Stimulated activated CD4-positive, alpha-beta T cell treated with anti-CD3 and anti-CD28 coated beads, Interleukin-15, amount 100 ng/mL, for 24 hours (primary cell): ENCODE measurements around the gene AP2A2.

Experiments
- DNase-seq: peaks from one replicate; pipeline ENCODE4 v3.0.0-alpha.2; 2020

AP2A2 gene

GRCh38 chr11:926341-926916 is 759 bp downstream of the AP2A2 start:
- DNase-seq: peak; percentile 18

DNA sequence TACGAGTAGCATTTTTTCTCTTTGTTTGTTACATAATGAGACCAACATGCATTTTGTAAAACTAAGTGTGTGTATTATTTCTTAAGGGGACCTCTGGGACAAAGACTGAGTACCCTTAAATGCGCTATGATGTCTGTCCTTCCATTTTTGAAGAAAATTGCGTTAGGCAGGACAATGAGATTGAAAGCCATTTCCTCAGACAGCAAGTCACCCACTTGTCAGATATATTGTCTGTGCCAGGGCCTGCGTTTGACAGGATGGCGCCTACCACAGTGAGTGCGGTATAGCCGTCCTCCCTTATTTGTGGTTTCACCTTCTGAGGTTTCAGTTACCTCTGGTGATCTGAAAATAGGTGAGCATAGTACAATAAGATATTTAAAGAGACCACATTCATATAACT is 2.2 kb downstream of the AP2A2 start:
- DNase-seq: peak; percentile 42

DNA sequence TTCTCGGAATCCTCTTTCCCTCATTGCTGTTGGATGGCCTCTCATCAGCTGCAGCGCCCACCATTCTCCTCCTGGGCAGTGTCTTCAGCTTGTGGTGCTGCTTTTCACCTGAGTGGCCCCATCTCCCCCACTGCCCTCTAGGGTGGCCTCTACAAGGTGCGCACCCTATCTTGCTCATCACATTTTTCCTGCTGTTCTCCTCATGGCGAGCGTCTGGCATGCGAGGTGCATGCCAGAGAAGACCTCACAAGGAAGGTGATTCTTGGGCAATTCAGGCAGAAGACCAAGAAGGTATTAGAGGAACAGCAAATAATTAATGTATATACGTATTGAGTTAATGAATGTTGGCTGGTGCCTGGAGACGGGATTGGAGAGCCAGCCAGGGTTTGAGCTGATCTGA is 3.1 kb downstream of the AP2A2 start:
- no peak for DNase-seq

DNA sequence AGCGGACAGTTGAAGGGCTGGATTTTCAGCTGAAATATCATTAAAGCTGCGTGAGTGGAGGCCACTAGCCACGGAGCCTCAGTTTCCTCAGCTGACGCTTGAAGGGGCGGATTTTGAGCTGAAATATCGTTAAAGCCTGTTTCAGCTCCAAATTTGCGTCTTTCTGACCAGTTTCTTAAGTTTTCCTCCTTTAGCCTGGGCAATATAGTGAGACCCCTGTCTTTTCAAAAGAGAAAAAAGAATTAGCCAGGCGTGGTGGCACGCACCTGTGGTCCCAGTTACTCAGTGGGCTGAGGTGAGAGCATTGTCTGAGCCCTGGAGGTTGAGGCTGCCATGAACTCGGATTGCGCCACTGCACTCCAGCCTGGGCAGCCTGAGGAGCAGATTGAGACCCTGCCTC is 3.7 kb downstream of the AP2A2 start:
- DNase-seq: no peak

GRCh38 chr11:931385-931784 is 5.7 kb downstream of the AP2A2 start:
- no peak for DNase-seq

GRCh38 chr11:932435-932834 is 6.8 kb downstream of the AP2A2 start:
- no peak for DNase-seq

- no peak for DNase-seq
Measured at GRCh38 chr11:933142-933851, 7.6 kb downstream of the AP2A2 start.

GRCh38 chr11:933936-934335 is 8.3 kb downstream of the AP2A2 start:
- DNase-seq: no peak

DNA sequence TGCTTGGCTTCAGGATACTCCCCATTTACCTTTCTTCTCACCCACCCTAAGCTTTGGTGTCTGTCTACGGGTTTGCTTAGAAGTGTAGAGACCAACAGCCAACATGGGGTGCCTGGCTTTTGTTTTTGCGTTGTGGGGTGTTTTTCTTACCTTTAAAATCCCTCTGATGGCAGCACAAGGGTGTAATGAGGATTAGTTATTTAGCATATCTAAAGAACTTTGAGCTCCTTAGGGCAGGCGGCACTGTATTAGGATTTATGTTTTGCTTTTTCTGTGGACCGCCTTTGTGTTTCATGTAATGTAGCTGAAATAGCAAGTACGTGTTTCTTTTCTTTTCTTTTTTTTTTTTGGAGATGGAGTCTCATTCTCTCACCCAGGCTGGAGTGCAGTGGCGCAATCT is 8.9 kb downstream of the AP2A2 start:
- no peak for DNase-seq

DNA sequence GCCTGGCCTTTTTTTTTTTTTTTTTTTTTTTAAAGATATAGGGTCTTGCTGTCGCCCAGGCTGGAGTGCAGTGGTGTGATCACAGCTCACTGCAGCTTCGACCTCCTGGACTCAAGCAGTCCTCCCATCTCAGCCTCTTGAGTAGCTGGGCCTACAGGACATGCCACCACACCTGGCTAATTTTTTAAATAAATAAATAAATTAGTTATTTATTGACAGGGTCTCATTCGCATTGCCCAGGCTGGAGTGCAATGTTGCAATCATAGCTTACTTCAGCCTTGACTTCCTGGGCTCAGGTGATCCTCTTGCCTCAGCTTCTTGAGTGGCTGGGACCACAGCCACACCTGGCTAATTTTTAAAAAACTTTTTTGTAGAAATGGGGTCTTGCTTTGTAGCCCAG is 10.5 kb downstream of the AP2A2 start:
- DNase-seq: no peak

- no peak for DNase-seq
Measured at GRCh38 chr11:937841-938261, 12.2 kb downstream of the AP2A2 start.

DNA sequence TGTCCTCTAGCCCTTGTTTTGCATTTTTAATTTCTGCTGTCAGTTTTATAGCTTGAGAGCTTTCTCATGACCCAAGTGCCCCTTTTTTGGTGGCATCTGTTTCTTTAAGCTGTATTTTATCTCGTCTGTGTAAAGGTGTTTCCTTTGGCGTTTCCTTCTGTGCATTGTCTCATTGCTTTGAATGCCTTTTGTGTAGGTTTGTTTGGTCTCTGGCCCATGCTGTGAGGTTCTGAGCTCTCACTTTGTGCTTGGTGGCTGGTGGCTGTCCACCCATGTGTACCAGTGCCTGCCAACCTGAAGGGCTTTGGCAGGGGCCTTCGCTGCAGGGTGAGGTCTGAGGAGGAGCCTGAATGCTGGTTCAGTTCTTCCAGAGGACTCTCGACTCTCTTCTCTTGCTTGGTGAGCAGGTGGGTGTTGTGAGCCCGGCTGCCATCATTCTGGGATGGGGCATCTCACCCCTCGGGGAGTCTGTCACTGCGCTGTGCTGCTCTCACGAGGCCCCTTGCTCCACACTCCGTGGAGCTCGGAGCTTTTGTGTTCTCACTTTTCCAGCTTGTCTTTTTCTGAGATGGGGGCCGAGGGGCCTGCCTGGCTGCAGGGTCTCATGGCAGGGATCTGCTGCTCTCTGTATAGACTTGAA is 14.9 kb downstream of the AP2A2 start:
- DNase-seq: no peak

DNA sequence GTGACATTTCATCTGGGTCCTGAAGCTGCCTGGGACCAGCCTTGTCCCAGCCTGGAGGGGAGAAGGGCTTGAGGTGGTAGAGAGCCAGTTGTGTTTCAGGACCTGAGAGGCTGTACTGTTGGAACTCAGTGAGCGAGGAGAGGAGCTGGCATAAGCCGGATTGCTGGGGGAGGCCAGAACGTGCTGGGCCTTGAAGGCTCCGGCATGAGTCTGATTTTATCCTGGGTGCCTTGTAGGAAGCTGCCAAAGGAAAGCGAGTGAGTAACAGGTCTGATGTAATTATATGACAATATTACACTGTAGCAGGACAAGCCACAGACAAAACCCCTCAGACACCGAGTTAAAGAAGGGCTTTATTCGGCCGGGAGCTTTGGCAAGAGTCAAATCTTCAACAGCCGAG is 17.2 kb downstream of the AP2A2 start:
- no peak for DNase-seq

DNA sequence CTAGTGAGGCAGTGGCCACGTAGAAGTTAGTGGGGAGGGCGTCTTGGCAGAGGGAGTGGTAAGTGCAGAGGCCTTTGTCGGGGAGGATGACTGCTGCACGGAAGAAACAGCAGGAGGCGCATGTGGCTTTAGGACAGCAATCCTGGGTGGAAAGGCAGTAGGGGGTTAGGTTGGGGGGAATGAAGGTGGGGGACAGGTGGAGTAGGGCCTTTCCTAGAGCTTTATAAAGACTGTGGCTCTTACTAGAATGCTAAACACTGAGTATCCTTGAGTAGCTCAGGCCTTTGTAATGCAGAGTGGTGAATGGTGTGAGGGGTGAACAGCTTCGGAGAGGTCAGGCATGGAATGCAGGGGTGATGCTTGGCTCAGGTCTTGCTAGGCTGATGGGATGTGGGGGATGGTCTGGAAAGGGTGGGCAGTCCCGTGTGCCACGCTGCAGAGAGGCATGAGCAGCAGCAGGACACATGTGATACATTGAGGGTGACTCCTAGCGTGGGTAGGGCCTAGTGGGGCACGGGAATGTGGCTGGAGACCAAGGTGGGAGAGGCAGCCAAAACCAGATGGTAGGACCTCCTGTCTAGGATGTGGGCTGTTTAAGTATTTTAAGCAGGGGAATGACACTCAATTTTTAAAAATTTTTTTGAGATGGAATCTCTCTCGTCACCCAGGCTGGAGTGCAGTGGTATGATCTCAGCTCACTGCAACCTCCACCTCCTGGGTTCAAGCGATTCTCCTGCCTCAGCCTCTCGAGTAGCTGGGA is 19.2 kb downstream of the AP2A2 start:
- DNase-seq: no peak

DNA sequence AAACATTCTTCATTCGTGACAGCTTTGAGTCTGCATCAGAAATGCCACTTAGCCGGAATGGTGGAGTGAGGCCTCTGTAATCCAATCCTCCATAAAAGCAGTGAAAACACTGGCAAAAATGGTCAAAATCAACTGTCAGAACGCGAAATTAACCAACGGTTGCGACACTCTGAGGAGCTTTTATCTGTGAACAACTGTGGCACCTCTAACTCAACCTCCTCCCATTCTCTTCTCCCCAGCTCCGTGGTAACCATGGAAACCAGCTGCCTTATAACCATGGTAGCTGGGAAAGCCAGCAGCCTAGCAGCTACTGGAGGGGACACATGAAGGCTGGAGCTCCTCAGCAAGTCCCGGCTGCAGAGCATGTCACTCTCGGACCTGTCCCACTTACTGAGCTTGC is 20.3 kb downstream of the AP2A2 start:
- no peak for DNase-seq

DNA sequence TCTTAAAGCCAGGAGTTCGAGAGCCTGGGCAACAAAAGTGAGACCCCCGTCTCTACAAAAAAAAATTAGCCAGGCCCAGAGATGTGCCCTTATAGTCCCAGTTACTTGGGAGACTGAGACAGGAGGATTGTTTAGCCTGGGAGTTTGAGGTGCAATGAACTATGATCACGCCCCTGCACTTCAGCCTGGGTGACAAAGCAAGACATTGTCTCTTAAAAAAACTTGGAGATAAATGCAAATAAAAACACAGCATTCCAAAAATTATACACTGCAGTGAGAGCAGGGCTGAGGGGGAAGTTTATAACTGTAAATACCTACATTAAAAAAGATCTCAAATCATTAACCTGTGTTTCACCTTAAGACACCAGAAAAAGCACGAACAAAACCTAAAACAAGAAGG is 22.1 kb downstream of the AP2A2 start:
- no peak for DNase-seq

DNA sequence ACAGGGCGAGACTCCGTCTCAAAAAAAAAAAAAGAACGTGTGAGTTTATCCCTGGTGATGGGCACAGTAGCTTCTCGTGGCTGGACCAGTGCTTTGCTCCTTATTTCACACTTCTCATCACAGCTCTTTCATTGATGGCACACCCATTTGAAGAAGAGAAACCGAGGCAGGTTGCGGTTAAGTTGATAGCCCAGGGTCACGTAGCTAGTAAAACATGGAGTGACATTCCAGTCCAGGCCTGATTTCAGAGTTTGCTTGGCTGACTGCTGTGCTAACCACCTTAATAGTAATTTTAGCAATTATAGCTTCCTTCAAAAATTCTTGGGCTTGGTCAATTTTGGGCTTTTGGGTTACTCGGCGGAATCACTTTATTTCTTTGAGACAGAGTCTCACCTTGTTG is 25.8 kb downstream of the AP2A2 start:
- DNase-seq: no peak

DNA sequence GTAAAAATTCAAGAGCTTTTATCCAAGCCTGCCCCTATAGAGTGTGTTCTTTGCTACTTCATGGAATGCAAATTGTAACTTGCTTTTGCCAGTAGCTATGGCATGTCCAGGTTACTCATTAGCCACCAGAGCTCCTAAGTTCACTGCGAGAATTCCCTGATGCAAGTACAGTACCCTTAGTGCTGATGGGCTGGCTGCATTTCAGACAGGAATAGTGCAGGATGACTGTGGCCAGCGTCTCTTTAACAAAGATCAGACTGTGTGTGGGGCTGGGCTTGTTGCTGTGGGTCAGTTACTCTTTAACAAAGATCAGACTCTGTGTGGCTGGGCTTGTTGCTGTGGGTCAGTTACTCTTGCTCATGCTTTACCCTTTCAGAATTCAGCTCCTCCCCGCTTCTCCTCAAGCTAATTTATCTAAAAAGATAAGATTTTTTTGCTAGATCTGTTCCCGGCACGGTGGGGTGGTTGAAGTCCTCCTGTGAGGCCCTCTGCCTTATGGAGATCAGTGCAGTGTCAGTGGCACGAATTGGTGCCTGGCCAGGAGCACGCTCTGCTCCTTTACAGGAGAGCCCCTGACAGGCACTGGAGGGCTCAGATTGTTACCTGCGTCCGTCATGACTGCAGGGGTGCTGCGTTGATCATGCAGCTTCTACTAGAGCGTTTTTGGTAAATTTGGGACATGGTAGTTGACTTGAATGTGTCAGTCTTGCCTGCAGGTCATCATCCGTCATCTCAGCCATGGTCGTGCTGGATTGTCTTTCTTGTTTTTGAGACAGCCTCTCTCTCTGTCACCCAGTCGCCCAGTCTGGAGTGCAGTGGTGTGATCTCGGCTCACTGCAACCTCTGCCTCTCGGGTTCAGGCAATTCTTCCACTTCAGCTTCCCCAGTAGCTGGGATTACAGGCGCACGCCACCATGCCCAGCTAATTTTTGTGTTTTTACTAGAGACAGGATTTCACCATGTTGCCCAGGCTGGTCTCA is 27.0 kb downstream of the AP2A2 start:
- no peak for DNase-seq

- no peak for DNase-seq
Measured at GRCh38 chr11:953512-953911, 27.8 kb downstream of the AP2A2 start.

GRCh38 chr11:954392-955153 is 28.9 kb downstream of the AP2A2 start:
- DNase-seq: no peak

DNA sequence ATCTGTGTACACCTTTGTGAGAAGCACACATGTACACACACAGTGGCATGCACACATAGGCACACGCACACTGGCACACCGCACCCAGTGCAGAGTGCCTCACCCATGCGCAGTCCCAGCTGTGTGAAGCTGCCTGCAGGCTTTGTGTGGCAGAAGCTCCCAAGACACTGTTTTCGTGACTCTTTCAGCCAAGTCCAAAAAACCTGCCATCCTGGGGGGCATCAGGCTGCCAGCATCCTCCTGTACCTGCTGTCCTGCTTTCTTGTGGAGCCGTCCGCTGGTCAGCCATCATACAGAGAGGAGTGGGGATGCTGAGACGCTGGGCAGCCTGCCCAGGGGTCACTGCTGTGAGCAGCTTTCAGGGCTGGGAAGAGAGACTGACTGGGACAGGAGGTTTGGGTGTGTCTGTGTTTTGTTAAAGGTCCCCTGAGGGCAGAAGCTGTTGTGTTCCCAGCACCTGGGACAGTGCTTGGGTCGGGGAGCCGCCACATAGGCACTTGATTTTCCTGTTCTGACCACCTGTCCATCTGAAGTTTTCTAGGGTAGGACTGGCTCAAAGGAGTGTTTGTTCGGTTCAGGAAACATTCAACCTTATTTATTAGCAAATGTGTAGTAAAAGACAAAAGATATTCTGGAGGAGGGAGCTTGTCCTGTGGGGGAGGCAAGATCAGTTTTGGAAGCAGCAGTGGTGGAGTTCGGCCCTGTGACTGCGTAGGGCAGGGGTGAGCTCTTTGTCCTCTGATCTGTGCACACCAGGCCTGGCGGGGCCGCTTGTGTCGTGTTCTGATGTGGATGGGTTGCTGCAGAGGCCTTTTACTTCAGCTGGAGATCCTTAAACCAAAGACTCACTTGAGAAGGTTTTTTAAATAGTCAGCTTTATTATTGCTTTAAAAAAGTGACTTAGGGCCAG is 29.7 kb downstream of the AP2A2 start:
- DNase-seq: no peak
